Measurements from ENCODE around the gene RFX8. TPM values are rescaled to one million over a fixed set of nuclear protein-coding genes. Genes with fewer than 3 reads are reported as not detected.

Gene RFX8
- total and polyA plus RNA-seq, 2 donors (not counting 3 experiments of a cell fraction or from before 2014, with no cell fraction given) = 0.21 to 1.00 TPM

GRCh38 chr2:101512993-101513392 lies 38.1 kb upstream of the RFX8 start:
- intact Hi-C loops (cut with micrococcal nuclease) = no loop called here
- Histone ChIP-seq H4K20me1 (replicated peaks; ENCODE audit: control insufficient read depth, extremely low read depth, insufficient read depth, low read length) (no peaks in the 10 kb centered on the region), H3K9me3 (replicated peaks; ENCODE audit: control insufficient read depth, insufficient read depth, low read length) (no peaks in the 10 kb centered on the region), H3K27ac (ENCODE audit: insufficient read depth, low read depth, low read length) (no peak overlapping the region), H2AFZ (ENCODE audit: low read depth, low read length) (no peak overlapping the region), H3K27me3 (ENCODE audit: control insufficient read depth in 2 of 2, insufficient read depth in 2 of 2, low read length in 2 of 2) (no peaks in the 10 kb centered on the region), H3K79me2 (ENCODE audit: control insufficient read depth, insufficient read depth, low read length) (no peaks in the 10 kb centered on the region), H3K4me2 (ENCODE audit: insufficient read depth, low read length) (no peak overlapping the region), H3K9ac (replicated peaks; ENCODE audit: extremely low read depth, insufficient read depth, low read length) (no peak overlapping the region), H3K9me1 (replicated peaks; ENCODE audit: control insufficient read depth, extremely low read depth, insufficient read depth, low read length) (no peaks in the 10 kb centered on the region), H3K4me1 (ENCODE audit: control insufficient read depth, extremely low read depth, insufficient read depth, low read length) (peaks cover 26% of the 10 kb centered on the region), H3K36me3 (ENCODE audit: control insufficient read depth in 2 of 2, extremely low read depth in 1 of 2, insufficient read depth in 2 of 2, low read length in 2 of 2) (no peaks in the 10 kb centered on the region), H3K4me3 (replicated peaks in 1 of 3; ENCODE audit: insufficient read depth in 1 of 3, low read depth in 1 of 3, low read length in 3 of 3) (no peak overlapping the region)
- FAIRE-seq = no peak
- ChIA-PET CTCF (interaction anchor here (1.0 kb wide), 1 partner anchor 171 kb away, joined by 3 read pairs; no protein-coding TSS in a partner anchor), POLR2A (no interaction called here)
- no peak for DNase-seq (ENCODE audit: low read depth, low spot score)
- no TSS peak for BruUV-seq (replicated peaks)
- dilution Hi-C loops (cut with MboI; ENCODE audit: extremely low pct_ligation_motif_present, low sequenced_read_pairs) = no loop called here
- no peak for TF ChIP-seq MAX (IDR thresholded peaks at IDR 0.05; ENCODE audit: insufficient read depth, insufficient read length)
- TF ChIP-seq POLR2AphosphoS5 (IDR thresholded peaks at IDR 0.05; ENCODE audit: insufficient read depth, low read depth, low read length) = no peak
- TF ChIP-seq EZH2 (IDR thresholded peaks at IDR 0.05; ENCODE audit: borderline replicate concordance, low read depth, low read length, severe bottlenecking) = no peak
- TF ChIP-seq GATA2 (IDR thresholded peaks at IDR 0.05; ENCODE audit: insufficient read depth, insufficient read length, low read depth, low read length) = no peak
- TF ChIP-seq JUN (IDR thresholded peaks at IDR 0.05; ENCODE audit: borderline replicate concordance, insufficient read depth, insufficient read length, low read depth) = no peak
- TF ChIP-seq POLR2A (IDR thresholded peaks at IDR 0.05; ENCODE audit: low read depth, low read length) = no peak
- no peak for TF ChIP-seq CTCF (IDR thresholded peaks at IDR 0.05; ENCODE audit: extremely low read depth in 1 of 2, insufficient read depth in 1 of 2, low read depth in 1 of 2, low read length in 2 of 2)
- TF ChIP-seq MYC (IDR thresholded peaks at IDR 0.05; ENCODE audit: low read depth, low read length) = no peak
- TF ChIP-seq FOS (IDR thresholded peaks at IDR 0.05; ENCODE audit: borderline replicate concordance, insufficient read depth, low read length) = no peak

All from endothelial cell of umbilical vein (primary cell).